NCI-H187 treated with DMSO at 0.1 percent for 48 hours (cell line): ENCODE measurements around the gene TSPAN7.

Source experiments
- DNase-seq: peaks from one replicate; lab custom pipeline; 2025; lab: John Stamatoyannopoulos, UW

Gene TSPAN7

DNA sequence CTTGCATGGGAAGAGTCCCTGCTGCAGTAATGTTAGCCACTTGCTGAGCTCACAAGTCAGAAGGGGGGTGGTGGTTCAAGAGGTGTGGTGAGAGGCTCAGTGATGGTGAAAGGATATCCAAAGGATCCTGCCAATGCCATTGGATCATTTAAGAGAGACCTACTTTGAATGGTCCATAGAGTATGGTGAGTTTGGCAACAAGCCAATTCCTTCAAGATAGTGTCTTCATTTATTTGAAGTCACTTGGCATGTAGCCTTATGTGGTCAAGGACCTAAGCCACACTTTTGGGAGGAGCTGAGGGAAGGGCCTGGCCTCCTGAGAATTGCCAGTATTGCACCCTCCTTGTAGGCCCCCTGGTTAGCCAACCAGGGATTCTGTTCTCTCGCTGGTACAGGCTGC is 87.9 kb downstream of the TSPAN7 start:
- no peak for DNase-seq

DNA sequence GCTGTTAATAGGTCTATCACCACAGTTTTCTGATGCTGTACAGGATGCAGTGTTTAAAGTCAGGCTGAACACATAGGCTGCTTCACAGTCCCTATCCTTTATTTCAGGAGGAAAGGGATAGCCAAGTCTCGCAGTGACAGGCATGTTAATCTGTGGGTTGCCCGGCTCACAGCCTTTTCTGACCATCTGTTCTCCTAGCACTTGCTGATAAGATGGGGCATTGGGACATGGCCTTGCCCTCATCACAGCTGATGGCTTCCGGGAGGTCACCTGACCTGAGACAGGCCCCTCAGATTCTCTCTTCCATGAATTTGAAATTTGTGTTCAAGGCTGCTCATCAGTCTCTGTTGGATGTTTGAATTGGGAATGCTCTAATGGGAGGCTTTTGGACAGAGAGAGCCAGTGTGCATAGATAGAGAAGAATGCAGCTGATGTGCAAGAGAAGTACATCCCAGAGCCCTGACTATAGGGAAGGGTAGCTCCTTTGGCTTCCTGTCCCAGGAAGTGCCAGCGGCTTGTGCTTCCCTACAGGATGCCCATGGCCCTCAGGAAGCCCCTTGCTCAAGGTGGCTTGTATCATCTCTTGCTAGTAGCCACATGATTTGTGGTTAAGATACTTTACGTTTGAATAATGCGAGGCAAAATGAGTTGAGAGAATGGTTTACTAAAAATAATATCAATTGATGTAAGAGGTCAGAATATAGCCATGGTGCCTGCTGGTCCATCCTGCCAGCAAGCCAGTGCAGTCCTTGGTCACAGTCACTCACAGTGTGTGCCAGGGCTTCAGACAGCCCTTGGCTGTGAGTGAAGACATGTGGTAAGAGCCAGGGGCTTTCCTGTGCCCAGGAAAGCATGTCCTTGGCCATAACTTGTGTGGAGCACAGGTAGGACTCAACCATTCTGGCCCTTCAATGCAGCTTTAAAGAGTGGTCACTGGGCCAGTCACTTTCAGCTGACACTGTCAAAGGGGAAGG is 88.6 kb downstream of the TSPAN7 start:
- no peak for DNase-seq

GRCh38 chrX:38651625-38652601 is 90.6 kb downstream of the TSPAN7 start:
- no peak for DNase-seq

GRCh38 chrX:38652934-38653442 is 91.6 kb downstream of the TSPAN7 start:
- no peak for DNase-seq

GRCh38 chrX:38654302-38654701 is 93.0 kb downstream of the TSPAN7 start:
- DNase-seq = no peak

DNA sequence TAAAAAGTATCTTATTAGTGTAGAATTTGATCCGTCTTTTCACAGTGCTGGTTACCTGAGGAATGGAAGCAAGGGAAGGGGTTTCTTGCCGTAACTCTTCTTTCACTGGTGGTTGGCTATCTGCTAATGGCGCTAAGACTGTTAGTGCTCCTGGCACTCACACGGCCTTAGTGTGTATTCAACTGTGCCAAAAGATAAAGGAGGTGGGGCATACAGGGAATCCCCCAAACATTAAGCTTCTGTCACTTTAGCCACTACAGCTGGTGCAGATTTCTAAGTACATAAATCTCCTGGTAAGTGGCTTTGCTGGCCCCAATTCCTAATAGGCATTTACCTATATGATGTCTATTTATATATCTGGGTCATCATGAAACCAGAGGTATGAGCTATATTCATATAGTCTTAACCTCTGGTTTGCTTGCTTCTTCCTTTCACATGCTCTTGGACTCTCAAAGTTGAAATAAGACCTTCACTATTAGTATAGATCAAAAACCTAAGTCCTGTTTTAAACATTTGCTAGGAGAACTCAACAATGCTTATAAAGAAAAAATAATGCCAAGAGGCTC is 95.1 kb downstream of the TSPAN7 start:
- no peak for DNase-seq

- DNase-seq = no peak
These were observed 96.2 kb downstream of the TSPAN7 start for GRCh38 chrX:38657562-38657961.

- DNase-seq = no peak
These were observed 99.2 kb downstream of the TSPAN7 start for GRCh38 chrX:38660395-38661102.

DNA sequence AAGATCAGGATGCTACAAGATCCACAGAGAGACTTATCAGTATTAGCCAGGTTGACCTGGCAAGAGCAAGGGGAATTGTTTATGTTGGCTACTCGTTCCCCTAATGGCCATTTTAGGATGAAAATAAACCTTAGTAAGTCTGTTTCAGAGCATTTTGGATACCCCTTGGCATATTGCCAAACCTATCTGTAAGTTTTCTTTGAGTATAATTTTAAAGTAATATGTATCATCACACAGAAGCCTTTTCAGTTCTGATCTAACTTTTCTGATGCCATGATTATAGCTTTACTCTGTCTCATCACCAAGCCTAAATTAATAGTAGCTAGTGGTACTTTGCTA is 99.7 kb downstream of the TSPAN7 start:
- DNase-seq = no peak

GRCh38 chrX:38661561-38661960 is 100.2 kb downstream of the TSPAN7 start:
- no peak for DNase-seq

DNA sequence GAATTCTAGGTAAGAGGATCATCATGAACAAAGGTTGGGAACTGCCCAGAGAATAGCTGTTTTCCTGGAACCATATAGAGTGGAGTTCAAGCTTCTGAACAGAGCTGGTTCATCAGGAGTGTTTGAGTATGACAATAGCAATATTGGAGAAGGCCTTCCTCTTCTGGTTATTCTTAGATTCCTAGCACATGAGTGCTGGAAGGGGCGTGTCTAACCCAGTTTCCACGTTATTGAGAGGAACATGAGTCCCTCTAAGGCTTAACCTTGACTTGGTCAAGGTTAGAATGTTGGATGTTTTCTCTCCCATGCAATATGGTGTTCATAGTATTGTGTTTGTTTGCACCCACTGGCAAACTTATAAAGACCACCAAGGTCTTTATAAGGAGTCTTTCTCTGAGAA is 101.3 kb downstream of the TSPAN7 start:
- no peak for DNase-seq

- no peak for DNase-seq
These were observed 102.9 kb downstream of the TSPAN7 start for GRCh38 chrX:38664285-38664684.

GRCh38 chrX:38666909-38667308 is 105.6 kb downstream of the TSPAN7 start:
- no peak for DNase-seq

GRCh38 chrX:38668771-38669170 is 107.4 kb downstream of the TSPAN7 start:
- no peak for DNase-seq

GRCh38 chrX:38669428-38669827 is 108.1 kb downstream of the TSPAN7 start:
- no peak for DNase-seq

- DNase-seq = no peak
These were observed 111.3 kb downstream of the TSPAN7 start for GRCh38 chrX:38672646-38673045.

DNA sequence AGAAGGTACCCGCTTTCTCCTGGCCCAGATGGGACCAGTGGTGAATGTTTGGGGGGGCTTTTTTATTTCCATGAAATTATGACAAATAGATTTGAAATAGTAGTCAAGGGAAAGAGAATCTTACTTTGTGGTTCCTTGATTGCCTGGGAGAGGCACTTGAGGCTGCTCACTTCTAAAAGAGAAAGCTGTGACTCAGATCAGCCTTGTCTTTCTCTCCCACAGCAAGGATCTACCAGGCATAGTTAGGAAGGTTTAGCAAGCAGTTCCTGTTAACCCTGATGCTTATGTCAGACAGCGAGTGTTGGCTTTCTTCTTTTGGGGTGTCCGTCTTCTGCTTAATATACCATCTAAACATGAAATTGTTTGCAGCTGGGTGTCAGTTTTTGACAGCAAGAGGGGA is 114.5 kb downstream of the TSPAN7 start:
- no peak for DNase-seq

GRCh38 chrX:38678183-38678582 is 116.8 kb downstream of the TSPAN7 start:
- DNase-seq = no peak

DNA sequence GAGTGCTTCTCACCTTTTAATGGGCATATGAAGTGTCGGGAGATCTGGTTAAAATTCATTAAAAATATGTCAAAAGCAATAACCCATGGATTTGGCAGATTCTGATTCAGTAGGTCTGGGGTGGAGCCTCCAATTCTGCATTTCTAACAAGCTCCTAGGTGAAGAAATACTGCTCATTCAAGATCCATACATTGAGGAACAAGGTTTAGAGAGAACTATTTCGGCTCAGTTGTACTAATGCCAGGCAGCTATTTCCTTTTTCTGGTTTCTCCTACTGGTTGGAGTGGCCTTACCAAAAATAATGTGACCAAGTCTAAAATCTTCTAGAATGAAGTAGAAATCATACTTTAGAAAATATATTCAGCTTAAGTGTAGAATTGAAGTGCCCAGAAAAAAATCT is 117.5 kb downstream of the TSPAN7 start:
- DNase-seq = no peak

- DNase-seq = no peak
These were observed 118.4 kb downstream of the TSPAN7 start for GRCh38 chrX:38679695-38680094.

DNA sequence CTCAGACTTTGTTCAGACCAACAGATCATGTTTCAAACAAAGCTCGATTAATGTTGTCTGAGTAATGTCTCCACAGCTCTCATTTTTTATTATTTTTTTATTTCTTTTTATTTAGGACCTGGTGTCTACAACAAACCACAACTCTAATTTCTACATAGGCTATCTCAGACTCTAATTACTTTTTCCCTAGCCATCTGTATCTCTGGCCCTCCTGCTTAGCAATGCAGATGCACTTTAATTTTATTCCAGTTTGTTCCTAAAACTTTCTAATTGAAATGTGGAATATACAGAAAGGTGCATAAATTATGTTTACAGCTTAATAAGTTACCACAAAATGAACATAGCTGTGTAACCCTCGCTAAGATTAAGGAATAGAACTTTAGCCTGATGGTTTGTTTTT is 120.8 kb downstream of the TSPAN7 start:
- DNase-seq = no peak

GRCh38 chrX:38692961-38693360 is 131.6 kb downstream of the TSPAN7 start:
- no peak for DNase-seq
